ENCODE measurements around the gene SCLT1.

DNA sequence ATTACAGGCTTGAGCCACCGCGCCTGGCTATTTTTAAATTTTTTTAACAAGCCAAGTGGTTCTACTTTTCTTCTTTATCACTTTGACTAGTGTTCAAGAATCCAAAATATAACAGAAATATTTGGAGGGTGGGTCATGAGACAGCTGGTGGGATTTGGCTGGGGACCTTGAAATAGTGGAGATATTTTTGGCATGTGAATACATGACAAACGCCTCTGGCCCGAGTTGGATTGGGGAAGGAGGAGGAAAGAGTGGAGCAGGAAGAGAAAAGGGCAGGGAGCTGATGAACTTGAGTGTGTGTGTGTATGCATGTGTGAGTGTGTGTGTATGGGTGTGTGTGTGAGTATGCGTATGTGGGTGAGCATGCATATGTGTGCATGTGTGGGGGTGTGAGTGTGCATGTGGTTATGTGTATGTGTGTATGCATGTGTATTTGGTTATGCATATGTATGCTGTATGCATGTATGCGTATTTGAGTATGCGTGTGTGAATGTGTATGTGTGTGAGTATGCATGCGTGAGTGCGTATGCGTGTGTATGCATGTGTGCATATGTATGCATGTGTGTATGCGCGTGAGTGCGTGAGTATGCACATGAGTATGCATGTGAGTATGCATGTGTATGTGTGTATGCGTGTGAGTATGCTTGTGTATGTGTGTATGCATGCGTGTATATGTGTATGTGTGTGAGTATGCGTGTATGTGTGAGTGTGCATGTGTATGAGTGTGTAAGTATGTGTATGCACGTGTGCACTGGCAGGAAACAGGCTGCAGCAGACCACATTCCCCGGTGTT lies 234.3 kb downstream of the SCLT1 start:
- TF ChIP-seq TEAD4 (IDR thresholded peaks at IDR 0.05; ENCODE audit: borderline replicate concordance, insufficient read depth) (no peak), TCF12 (IDR thresholded peaks at IDR 0.05) (no peak), YY1 (IDR thresholded peaks at IDR 0.05; ENCODE audit: low read depth) (no peak), SIN3A (IDR thresholded peaks at IDR 0.05; ENCODE audit: borderline replicate concordance, low read depth, low read length) (no peak)
- TF ChIP-seq, protein P1, sequence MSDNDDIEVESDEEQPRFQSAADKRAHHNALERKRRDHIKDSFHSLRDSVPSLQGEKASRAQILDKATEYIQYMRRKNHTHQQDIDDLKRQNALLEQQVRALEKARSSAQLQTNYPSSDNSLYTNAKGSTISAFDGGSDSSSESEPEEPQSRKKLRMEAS (IDR thresholded peaks at IDR 0.05; ENCODE audit: low read depth) = no peak
- TF ChIP-seq, protein P2, sequence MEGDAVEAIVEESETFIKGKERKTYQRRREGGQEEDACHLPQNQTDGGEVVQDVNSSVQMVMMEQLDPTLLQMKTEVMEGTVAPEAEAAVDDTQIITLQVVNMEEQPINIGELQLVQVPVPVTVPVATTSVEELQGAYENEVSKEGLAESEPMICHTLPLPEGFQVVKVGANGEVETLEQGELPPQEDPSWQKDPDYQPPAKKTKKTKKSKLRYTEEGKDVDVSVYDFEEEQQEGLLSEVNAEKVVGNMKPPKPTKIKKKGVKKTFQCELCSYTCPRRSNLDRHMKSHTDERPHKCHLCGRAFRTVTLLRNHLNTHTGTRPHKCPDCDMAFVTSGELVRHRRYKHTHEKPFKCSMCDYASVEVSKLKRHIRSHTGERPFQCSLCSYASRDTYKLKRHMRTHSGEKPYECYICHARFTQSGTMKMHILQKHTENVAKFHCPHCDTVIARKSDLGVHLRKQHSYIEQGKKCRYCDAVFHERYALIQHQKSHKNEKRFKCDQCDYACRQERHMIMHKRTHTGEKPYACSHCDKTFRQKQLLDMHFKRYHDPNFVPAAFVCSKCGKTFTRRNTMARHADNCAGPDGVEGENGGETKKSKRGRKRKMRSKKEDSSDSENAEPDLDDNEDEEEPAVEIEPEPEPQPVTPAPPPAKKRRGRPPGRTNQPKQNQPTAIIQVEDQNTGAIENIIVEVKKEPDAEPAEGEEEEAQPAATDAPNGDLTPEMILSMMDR (IDR thresholded peaks at IDR 0.05) = no peak
- TF ChIP-seq, protein P3, sequence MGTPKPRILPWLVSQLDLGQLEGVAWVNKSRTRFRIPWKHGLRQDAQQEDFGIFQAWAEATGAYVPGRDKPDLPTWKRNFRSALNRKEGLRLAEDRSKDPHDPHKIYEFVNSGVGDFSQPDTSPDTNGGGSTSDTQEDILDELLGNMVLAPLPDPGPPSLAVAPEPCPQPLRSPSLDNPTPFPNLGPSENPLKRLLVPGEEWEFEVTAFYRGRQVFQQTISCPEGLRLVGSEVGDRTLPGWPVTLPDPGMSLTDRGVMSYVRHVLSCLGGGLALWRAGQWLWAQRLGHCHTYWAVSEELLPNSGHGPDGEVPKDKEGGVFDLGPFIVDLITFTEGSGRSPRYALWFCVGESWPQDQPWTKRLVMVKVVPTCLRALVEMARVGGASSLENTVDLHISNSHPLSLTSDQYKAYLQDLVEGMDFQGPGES (IDR thresholded peaks at IDR 0.05; ENCODE audit: low read depth, low read length) = no peak
- TF ChIP-seq, protein P4, sequence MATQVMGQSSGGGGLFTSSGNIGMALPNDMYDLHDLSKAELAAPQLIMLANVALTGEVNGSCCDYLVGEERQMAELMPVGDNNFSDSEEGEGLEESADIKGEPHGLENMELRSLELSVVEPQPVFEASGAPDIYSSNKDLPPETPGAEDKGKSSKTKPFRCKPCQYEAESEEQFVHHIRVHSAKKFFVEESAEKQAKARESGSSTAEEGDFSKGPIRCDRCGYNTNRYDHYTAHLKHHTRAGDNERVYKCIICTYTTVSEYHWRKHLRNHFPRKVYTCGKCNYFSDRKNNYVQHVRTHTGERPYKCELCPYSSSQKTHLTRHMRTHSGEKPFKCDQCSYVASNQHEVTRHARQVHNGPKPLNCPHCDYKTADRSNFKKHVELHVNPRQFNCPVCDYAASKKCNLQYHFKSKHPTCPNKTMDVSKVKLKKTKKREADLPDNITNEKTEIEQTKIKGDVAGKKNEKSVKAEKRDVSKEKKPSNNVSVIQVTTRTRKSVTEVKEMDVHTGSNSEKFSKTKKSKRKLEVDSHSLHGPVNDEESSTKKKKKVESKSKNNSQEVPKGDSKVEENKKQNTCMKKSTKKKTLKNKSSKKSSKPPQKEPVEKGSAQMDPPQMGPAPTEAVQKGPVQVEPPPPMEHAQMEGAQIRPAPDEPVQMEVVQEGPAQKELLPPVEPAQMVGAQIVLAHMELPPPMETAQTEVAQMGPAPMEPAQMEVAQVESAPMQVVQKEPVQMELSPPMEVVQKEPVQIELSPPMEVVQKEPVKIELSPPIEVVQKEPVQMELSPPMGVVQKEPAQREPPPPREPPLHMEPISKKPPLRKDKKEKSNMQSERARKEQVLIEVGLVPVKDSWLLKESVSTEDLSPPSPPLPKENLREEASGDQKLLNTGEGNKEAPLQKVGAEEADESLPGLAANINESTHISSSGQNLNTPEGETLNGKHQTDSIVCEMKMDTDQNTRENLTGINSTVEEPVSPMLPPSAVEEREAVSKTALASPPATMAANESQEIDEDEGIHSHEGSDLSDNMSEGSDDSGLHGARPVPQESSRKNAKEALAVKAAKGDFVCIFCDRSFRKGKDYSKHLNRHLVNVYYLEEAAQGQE (IDR thresholded peaks at IDR 0.05; ENCODE audit: low read depth, low read length) = no peak
- TF ChIP-seq, protein P5, sequence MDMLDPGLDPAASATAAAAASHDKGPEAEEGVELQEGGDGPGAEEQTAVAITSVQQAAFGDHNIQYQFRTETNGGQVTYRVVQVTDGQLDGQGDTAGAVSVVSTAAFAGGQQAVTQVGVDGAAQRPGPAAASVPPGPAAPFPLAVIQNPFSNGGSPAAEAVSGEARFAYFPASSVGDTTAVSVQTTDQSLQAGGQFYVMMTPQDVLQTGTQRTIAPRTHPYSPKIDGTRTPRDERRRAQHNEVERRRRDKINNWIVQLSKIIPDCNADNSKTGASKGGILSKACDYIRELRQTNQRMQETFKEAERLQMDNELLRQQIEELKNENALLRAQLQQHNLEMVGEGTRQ (IDR thresholded peaks at IDR 0.05; ENCODE audit: borderline replicate concordance, low read depth, low read length) = no peak
